GM18511 (cell line): ENCODE data around the gene DNMT3L.
"Not testable (repeated sequence)": the region's sequence is repeated elsewhere in the genome, so short reads cannot be mapped to it uniquely, and the experiment has no call there.

Experiments used
- ATAC-seq: cut with Tn5 transposase; IDR thresholded peaks from one replicate; pipeline ENCODE4 v1.9.1; 2021; ENCODE audit warnings: mild to moderate bottlenecking, moderate library complexity; ENCODE audit not compliant: unreplicated experiment

Gene DNMT3L

GRCh38 chr21:44295163-44295573 lies 33.5 kb upstream of the DNMT3L start:
- no peak for ATAC-seq

- no peak for ATAC-seq
Observed at GRCh38 chr21:44294391-44295162, 32.9 kb upstream of the DNMT3L start.

GRCh38 chr21:44293551-44294231 lies 32.0 kb upstream of the DNMT3L start:
- no peak for ATAC-seq

- no peak for ATAC-seq
Observed at GRCh38 chr21:44292812-44293195, 31.1 kb upstream of the DNMT3L start.

- no peak for ATAC-seq
Observed at GRCh38 chr21:44291936-44292811, 30.5 kb upstream of the DNMT3L start.

- ATAC-seq = no peak
Observed at GRCh38 chr21:44291078-44291935, 29.6 kb upstream of the DNMT3L start.

GRCh38 chr21:44290327-44291077 lies 28.8 kb upstream of the DNMT3L start:
- no peak for ATAC-seq

- no peak for ATAC-seq
Observed at GRCh38 chr21:44289381-44290010, 27.8 kb upstream of the DNMT3L start.

GRCh38 chr21:44288251-44289110 lies 26.8 kb upstream of the DNMT3L start:
- no peak for ATAC-seq

- no peak for ATAC-seq
Observed at GRCh38 chr21:44286716-44287632, 25.3 kb upstream of the DNMT3L start.

- no peak for ATAC-seq
Observed at GRCh38 chr21:44286086-44286715, 24.5 kb upstream of the DNMT3L start.

- ATAC-seq = no peak
Observed at GRCh38 chr21:44285138-44285992, 23.7 kb upstream of the DNMT3L start, which contains the start of gene AIRE. Gene AIRE, plus strand, starts transcription at chr21:44285876. Its CDS starts 131 bp downstream, at chr21:44286007.

GRCh38 chr21:44283948-44284347 lies 22.3 kb upstream of the DNMT3L start:
- no peak for ATAC-seq

- not testable (repeated sequence) for ATAC-seq
Observed at GRCh38 chr21:44283211-44283785, 21.6 kb upstream of the DNMT3L start.

- ATAC-seq = no peak
Observed at GRCh38 chr21:44282370-44282769, 20.7 kb upstream of the DNMT3L start.
